HG03103 (cell line): ENCODE data around the gene CD52.

ENCODE experiments used
- ATAC-seq: cut with Tn5 transposase; IDR thresholded peaks from one replicate; pipeline ENCODE4 v1.9.1; 2021; ENCODE audit warnings: low read depth; ENCODE audit not compliant: unreplicated experiment

Gene CD52

DNA sequence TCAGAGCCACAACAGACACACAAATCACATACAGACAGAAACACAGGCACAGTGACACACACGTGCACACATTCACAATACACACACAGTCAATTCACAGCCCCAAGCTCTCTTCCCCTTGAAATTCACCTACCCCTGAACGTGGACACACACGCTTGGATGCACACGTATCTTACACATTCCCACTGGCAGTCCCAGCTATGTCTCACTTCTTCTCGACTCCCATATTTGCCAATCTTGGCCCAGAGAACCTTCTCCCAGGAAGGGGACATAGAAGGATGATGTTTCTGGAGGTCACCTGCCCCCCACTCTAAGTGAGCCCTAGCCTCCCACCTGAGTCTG lies 34.6 kb downstream of the CD52 start:
- ATAC-seq = no peak

DNA sequence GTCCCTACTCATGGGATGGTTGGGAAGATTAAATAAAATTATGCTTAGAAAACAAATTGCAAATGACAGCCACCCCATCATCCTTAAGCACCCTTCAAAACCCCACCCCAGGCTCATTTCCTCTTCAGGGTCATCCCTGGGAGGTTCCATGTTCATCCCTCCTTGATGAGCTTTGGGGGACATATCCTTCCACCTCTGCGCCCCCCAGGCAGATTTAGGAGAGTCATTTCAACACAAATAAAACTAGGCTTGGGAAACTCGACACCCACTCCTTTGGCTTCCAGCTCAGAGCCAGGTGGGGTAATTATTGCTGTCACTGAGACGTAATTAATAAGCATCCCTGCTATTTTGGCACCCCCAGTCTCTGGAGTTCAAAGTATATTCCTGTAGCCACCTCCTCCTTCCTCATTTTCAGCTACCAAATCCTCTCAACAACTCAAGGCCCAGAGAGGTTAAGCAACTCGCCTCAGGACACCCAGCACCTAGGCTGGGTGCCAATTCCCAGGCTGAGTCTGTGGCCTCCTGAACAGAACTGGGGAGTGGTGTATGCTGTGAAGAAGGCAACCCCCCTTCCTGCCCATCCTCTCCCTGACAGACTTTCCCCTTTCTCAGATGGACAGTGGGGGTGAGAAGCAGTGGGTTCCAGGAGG lies 35.6 kb downstream of the CD52 start:
- no peak for ATAC-seq

DNA sequence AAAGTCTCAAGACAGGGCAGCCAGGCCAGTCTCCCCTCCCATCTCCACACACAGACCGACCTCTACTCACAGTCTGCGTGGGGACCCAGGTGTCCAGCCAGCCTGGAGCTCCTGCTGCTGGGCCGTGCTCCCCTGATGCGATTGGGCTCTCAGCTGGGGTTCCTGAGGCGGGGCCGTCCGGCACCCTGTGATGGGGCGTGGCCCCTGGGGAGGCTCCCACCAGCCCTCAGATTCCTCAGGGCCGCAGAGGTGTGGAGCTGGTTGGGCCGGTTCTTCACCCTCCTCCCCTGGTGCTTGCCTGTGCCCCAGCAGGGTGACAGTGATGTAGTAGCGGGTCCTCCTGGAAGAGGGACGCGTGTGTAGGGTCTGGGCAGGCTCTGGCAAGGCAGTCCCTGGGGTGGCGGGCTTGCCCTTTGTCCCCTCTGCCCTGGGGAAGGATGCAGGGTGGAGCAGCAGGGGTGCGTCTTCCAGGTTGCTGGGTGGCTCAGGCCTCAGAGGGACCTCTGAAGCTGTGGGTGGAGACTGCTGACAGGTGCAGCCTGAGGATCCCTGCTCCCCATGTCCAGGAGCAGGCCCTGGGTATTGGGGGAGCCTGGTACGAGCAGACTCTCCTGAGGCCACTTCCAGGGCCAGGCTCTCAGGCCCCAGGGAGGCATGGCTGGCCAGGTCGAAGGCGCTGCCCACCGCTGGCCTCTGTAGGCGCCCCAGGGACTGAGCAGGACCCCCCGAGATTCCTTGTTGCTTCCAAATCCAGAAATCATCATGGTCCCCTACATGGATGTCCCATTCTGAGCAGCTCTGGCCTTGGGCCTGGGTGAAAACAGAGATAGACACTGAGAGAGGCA lies 36.4 kb downstream of the CD52 start, which contains the start of gene CRYBG2:
TSS of gene CRYBG2 (minus strand) at position 155 of the 845 bp plus-strand sequence. CDS start 7,473 bp downstream, outside the sequence.
- no peak for ATAC-seq

DNA sequence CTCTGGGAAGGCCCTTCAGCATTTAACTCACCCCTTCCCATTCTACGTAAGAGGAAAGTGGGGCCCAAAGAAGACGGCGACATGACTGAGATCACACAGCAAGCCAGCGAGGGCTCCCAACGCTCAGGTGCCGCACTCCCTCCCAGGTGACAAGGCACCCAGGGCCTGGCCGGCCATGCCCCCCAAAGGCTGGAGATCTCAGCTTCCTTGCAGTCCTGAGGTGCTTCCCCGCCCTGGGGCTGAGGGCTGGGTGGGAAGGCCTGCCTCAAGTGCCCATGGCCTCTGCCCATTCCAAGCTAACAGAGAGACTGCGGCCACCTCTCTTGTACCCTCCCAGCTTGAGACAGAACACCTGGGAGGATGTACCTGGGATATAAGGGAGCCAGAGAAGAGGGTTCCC lies 37.2 kb downstream of the CD52 start:
- no peak for ATAC-seq

DNA sequence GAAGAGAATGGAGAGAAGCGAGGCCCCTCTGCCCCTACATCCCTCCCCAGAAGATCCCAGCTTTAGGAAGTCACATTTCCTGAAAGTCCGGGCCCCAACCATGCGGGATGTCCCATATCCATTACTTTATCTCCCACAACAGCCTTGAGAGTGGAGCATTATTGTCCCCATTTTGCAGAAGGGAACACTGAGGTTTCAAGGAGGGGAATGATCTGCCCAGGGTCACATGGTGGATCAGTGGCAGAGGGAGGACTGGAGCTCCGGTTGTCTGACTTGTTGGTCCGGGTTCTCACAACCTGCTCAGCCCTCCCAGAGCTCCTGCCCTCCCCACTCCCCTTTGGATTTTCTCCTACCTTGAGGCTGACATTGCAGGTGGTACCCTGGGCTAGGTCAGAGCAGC lies 38.3 kb downstream of the CD52 start:
- ATAC-seq = no peak

DNA sequence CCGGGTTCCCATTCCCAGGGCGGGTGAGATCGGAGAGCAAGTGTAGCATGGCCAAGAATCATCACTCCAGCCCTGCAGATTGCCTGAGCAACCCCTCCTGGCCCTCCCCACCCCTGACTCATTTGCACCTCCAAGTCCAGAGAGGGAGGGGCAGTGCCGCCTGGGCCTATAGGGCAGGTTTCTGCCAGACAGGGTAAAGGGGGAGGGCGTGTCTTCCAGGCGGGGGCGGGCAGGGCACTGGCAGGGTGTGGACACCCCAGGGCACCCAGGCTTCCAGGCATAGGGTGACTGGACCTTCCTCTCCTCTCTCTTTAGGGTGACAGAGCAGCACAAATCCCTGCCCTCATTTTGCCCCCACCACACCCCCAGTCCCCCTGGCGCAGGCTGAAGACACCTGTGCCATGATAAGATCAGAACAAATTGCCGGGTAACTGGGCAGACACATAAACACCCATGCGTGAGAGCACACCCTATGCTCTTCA lies 39.4 kb downstream of the CD52 start:
- no peak for ATAC-seq

DNA sequence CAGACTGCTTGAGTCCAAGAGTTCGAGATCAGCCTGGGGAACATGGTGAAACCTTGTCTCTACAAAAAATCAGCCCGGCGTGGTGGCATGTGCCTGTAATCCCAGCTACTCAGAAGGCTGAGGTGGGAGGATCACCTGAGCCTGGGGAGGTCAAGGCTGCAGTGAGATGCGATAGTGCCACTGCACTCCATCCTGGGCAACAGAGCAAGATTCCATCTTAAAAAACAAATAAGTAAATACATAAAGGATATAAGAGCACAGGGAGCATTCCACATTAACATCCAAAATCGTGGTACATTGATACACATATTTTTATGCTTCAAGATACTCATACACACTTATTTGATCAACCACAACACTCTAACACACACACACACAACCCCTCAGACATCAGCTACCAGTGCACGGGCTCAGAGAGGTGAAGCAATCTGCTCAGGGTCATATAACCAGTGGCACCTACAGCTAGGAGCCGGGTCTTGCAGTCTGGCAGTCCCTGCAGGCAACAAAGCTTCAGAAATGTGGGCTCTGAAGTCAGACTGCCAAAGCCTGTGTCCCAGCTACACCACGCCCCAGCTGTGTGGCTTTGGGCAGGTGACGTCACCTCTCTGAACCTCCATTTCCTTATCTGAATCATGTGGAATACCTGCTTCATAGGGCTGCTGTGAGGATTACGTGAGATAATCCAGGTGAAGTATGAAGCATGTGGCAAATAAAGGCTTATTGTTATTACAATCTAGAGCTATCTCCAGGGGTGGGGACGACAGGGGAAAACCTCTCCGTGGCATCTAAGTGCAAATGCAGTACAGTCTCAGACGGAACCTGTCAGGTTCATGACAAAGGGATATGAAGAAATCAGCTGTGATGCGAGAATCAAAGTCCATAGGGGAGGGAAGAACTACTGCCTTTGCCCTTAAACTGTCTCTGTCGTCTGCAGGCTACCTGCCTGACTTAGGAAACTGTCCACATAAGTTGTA lies 40.9 kb downstream of the CD52 start:
- no peak for ATAC-seq

DNA sequence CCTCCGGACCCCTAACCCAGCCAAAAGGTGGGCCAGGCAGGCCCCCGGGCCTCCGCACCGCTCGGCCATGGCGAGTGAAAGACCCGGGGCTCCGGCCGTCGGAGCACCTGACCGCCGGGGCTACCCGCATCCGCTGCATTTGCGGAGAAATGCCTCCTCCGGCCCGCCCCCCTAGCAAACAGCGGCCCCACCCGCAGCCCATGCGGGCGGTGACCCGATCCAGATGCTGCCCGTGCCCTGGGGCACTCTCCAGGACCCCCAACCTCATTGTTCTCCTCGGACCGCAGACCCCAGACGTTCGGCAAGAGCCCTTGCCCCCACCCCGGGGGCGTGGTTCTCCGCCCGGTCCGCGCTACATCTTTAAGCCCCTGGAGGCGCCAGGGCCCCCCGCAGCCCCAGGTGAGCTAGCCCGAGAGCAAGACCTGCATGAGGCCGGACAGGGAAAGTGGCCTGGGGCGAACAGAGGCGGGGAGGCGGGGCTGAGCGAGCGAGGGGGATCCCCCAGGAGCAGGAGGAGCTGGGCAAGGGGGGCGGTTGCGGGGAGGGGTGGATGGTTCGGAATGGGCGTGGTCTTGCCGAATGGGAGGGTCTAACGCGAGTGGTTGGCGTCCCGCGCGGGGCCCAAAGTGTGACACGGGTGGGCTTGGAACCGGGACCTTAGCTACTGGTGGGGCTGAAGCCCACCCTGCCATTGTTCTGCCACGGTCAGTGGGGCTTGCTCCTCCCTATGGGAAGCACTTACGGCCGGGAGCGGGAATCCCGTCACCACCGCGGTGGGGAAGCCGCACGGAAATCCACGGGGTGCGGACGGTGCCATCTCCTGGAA lies 42.4 kb downstream of the CD52 start:
- no peak for ATAC-seq

DNA sequence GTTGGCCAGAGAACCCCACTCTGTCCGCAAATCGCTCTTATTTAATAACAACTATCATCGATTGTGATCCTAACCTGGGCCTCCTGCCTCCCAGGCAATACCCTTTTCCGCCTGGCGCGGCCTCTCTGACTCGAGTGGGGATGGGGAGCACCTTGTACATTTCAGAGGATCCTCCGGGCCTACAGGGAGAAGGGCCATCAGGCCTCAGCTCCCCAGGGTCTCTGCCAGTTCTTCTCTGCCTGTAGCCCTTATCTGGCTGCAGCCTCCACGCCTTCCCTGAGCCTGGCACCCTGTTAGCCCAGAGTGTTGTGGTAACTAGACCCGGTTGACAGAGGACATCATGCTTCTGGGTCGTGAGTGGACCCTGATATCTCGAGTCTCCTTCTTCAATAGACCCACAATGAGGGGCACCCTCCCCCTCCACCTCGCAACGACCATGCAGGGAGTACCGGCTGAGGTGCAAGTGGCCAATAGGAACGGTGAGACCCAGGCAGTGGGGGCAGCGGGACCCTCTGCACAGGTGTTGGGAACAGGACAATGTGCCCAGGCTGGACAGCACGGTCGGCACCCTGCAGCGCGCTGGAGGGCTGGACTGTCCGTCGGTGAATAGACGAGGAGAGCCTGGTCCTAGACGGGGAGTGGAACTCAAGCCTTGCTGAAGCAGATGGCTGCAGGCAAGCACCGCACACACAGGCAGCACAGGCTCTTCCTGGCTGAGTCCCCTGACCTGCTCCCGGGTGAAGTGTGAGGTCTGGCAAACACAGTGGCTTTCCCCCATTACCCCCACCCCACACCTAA lies 43.2 kb downstream of the CD52 start:
- ATAC-seq = no peak

DNA sequence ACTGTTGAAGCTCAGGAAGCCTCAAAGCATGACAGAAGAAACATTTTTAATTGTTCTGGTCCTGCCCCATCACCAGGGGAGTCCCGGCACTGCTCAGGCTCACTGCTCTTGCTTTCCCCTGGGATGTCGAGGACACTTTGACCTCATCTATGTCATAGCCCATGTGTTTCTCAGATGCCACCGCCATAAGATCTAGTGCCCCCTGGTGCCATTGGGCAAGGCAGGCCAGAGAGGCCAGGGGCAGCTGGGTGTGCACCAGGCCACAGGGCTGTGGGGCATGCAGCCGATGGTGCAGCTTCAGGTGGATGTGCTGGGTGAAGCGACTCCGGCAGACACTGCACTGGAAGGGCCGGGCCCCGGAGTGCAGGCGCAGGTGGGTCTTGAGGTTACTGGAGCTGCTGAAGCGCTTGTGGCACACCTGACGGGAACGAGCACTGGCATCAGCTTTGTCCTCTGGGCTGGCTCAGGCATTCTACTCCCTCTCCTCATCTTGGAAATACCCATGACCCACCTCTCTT lies 43.9 kb downstream of the CD52 start:
- ATAC-seq = no peak

DNA sequence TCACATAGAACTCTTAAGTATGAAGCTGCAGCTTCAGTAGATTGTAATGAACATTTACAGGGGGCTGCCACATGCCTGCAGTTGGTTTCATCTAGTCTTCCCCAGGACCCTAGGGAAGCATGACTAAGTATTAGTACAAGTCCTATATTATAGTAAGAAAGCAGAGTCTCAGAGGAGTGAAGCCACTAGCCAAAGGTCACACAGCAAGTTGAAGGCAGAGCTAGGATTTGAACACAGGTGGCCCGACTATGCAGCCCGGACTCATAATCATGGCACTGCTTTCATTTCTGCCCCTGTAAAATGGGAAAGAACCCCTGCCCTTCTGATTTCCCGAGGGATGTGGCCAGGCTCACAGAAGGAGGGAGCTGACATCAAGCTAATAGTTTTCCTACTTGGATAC lies 44.6 kb downstream of the CD52 start:
- no peak for ATAC-seq

DNA sequence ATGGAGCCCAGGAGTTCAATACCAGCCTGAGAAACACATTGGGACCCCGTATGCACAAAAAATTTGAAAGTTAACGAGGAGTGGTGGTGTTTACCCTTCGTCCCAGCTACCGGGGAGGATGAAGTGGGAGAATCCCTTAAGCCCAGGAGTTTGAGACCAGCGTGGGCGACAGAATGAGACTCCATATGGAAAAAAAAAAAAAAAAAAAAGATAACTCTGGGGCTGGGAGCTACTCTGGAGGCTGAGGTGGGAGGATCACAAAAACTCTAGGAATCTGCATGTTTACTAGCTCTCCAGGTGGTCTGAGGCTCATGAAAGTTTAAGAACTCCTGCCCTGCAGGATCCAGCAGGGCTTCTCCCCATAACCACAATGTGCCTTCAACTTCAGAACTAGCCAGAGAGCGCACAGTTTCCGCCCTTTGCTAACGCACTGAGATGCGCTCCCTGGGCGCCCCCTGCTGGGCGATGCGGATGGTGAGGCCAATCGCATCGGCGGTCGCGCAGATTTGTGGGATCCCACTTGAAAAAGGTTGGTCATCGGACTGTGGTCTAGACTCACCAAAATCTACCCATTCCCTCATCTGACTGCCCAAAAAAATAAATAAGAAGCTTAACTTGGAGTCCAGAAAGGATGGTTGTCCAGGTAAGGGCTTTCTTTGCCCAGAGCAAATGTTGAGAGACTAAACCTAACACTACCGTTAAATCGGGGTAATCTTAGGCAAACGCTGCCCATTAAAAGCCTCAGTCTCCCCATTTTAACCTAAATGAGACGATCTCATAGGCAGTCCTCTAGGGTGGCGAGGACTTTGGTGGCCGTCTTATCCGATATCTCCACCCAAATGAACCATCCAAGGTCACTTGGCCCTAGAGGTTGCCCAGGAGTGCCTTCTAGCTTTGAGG lies 46.0 kb downstream of the CD52 start:
- ATAC-seq = no peak

DNA sequence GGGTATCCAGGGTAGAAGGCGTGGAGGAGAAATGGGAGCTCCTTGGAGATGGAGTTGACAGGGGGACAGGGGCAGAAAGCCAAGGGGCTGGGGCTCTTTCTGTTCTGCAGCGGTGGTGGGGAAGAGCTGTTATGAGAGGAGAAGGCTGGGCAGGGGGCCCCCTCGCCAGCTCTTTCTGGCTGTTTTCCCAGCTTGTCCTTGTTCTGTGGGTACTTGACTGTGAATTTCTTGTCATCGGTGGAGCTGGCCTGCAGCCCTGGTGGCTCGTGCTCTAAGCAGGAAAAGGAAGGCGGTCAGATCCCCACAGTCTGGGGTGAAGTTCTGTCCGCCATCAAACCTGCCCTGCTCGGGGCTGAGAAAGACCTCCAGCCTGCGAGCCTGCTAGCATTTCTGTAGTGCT lies 47.2 kb downstream of the CD52 start:
- ATAC-seq = no peak

DNA sequence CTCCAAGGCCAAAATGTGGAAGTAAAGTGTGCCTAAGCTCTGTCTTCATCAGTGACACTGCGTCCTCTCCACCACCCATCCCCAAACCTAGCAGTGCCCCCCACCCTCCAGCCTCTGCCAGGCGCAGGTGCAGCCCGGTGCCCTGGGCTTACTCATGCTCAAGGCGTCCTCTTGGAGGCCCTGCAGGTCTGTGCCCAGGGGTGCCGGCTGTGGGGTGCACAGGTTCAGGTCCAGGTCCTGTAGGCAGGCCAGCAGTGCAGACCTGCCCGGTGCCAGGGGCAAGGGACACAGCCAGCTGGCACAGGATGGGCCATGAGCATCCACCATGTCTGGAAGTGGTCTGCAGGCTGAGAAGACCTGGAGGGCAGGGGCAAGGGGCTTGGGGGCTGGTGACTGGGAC lies 49.7 kb downstream of the CD52 start:
- no peak for ATAC-seq

DNA sequence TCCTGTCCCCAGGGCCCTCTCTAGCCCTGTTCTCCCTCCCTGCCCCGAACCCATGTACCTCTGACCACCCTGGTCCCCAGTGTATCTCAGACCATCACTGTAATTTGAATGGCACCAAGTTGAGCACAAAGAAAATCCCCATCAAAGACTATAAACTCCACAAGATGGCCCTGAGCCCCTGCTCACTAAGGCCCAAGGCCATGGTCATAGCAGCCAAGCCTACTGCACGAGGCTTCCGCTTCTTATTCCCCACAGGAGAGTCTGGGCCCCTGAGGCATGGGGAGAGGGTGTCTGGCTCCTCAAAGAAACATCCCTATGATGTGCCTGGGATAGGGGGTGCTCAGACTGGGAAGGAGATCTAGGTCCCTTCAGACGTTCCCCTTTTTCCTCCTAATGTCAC lies 50.2 kb downstream of the CD52 start:
- ATAC-seq = no peak

DNA sequence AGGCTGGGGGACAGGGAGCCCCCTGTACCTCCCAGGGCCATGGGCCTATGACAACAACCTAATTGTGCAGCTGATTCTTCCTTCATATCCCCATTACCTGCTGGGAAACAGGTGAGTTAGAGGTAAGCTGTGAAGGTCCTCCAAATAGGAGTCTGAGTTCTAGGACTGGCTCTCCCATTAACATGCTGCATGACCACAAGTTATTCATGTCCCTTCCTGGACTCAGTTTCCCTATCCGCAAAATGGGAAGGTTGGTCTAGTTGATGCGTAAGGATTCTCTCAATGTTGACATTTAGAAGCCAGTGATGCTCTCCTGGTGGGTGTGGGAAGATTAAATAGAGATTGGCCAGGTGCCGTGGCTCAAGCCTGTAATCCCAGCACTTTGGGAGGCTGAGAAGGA lies 50.7 kb downstream of the CD52 start:
- ATAC-seq = no peak
